ENCODE results near the gene SEMA4D.

- no peak for TF ChIP-seq POLR2AphosphoS5 (IDR thresholded peaks at IDR 0.05)
- TF ChIP-seq CTCF (IDR thresholded peaks at IDR 0.05): no peak
- no peak for TF ChIP-seq POLR2A (IDR thresholded peaks at IDR 0.05)
These were observed 8.1 kb downstream of the SEMA4D start for GRCh38 chr9:89489548-89490530.
